H9 (cell line): Measurements from ENCODE around the gene TBC1D22A. TPM values are rescaled to one million over a fixed set of nuclear protein-coding genes. Genes with fewer than 3 reads are reported as not detected.

ENCODE experiments used
- DNase-seq: peaks from one replicate; pipeline ENCODE4 v3.0.0-alpha.2; 2017
- H2AFZ ChIP-seq: one replicate; pipeline ENCODE4 v1.6.1; 2013; ENCODE audit warnings: mild to moderate bottlenecking, low read length, control low read depth, moderate library complexity
- H2AK5ac ChIP-seq: 2 replicates; pipeline ENCODE4 v1.6.1; 2013; ENCODE audit warnings: low read length, control low read depth, mixed read lengths; ENCODE audit not compliant: insufficient read length
- H2BK120ac ChIP-seq: one replicate; pipeline ENCODE4 v1.6.1; 2013; ENCODE audit warnings: low read depth, mild to moderate bottlenecking, low read length, control low read depth, inconsistent platforms; ENCODE audit not compliant: poor library complexity, severe bottlenecking
- H2BK12ac ChIP-seq: 2 replicates; pipeline ENCODE4 v1.6.1; 2013; ENCODE audit warnings: low read length, control low read depth, mixed read lengths, low read depth; ENCODE audit not compliant: insufficient read length
- H2BK15ac ChIP-seq: 2 replicates; pipeline ENCODE4 v1.6.1; 2013; ENCODE audit warnings: low read depth, low read length, control low read depth
- H2BK20ac ChIP-seq: one replicate; pipeline ENCODE4 v1.6.1; 2013; ENCODE audit warnings: low read depth, mild to moderate bottlenecking, low read length, control low read depth, inconsistent platforms; ENCODE audit not compliant: poor library complexity, severe bottlenecking
- H2BK5ac ChIP-seq: 2 replicates; pipeline ENCODE4 v1.6.1; 2013; ENCODE audit warnings: low read length, control low read depth, mixed read lengths; ENCODE audit not compliant: insufficient read length
- H3K14ac ChIP-seq: 2 replicates; pipeline ENCODE4 v1.6.1; 2013; ENCODE audit warnings: low read length, control low read depth; ENCODE audit not compliant: insufficient read depth
- H3K18ac ChIP-seq: 2 replicates; pipeline ENCODE4 v1.6.1; 2013; ENCODE audit warnings: low read depth, mild to moderate bottlenecking, mixed read lengths, low read length, control low read depth; ENCODE audit not compliant: insufficient read length
- H3K23ac ChIP-seq: 2 replicates; pipeline ENCODE4 v1.6.1; 2013; ENCODE audit warnings: low read length, control low read depth, mixed read lengths, low read depth; ENCODE audit not compliant: insufficient read length
- H3K23me2 ChIP-seq: 2 replicates; pipeline ENCODE4 v1.6.1; 2013; ENCODE audit warnings: low read depth, mild to moderate bottlenecking, mixed read lengths, low read length, control low read depth; ENCODE audit not compliant: insufficient read length, poor library complexity, severe bottlenecking
- H3K27ac ChIP-seq: 2 replicates; pipeline ENCODE4 v1.5.1; 2013; ENCODE audit warnings: low read length, control low read depth, mixed read lengths, low read depth; ENCODE audit not compliant: insufficient read length
- H3K27me3 ChIP-seq: 2 replicates; pipeline ENCODE4 v1.6.1; 2013; ENCODE audit warnings: low read length, control low read depth, inconsistent platforms; ENCODE audit not compliant: insufficient read depth
- H3K4ac ChIP-seq: 2 replicates; pipeline ENCODE4 v1.6.1; 2013; ENCODE audit warnings: low read depth, mild to moderate bottlenecking, control low read depth, inconsistent platforms, low read length, moderate library complexity
- H3K4me1 ChIP-seq: 2 replicates; pipeline ENCODE4 v1.6.1; 2013; ENCODE audit warnings: low read length, control low read depth, inconsistent platforms; ENCODE audit not compliant: insufficient read depth
- H3K4me2 ChIP-seq: 2 replicates; pipeline ENCODE4 v1.6.1; 2013; ENCODE audit warnings: low read length, control low read depth, mixed read lengths; ENCODE audit not compliant: insufficient read length, insufficient read depth
- H3K56ac ChIP-seq: 2 replicates; pipeline ENCODE4 v1.6.1; 2013; ENCODE audit warnings: low read depth, mild to moderate bottlenecking, mixed read lengths, low read length, control low read depth; ENCODE audit not compliant: insufficient read length
- H3K79me1 ChIP-seq: 2 replicates; pipeline ENCODE4 v1.6.1; 2013; ENCODE audit warnings: low read depth, mild to moderate bottlenecking, moderate library complexity, low read length, control low read depth, inconsistent platforms; ENCODE audit not compliant: insufficient read depth, poor library complexity, severe bottlenecking
- H3K79me2 ChIP-seq: 2 replicates; pipeline ENCODE4 v1.6.1; 2013; ENCODE audit warnings: low read length, control low read depth, inconsistent platforms; ENCODE audit not compliant: insufficient read depth
- H3K9ac ChIP-seq: 2 replicates; pipeline ENCODE4 v1.6.1; 2013; ENCODE audit warnings: low read length, control low read depth, mixed read lengths; ENCODE audit not compliant: insufficient read length; ENCODE audit errors: extremely low read depth
- H3K9me3 ChIP-seq: one replicate; pipeline ENCODE4 v1.6.1; 2013; ENCODE audit warnings: low read depth, low read length, inconsistent platforms; ENCODE audit not compliant: control insufficient read depth
- H3T11ph ChIP-seq: one replicate; pipeline ENCODE4 v1.6.1; 2013; ENCODE audit warnings: mild to moderate bottlenecking, low read length, control low read depth, inconsistent platforms
- H4K20me1 ChIP-seq: one replicate; pipeline ENCODE4 v1.6.1; 2013; ENCODE audit not compliant: control insufficient read depth, insufficient read length, insufficient read depth
- H4K5ac ChIP-seq: 2 replicates; pipeline ENCODE4 v1.6.1; 2013; ENCODE audit warnings: low read depth, mild to moderate bottlenecking, mixed read lengths, low read length, control low read depth; ENCODE audit not compliant: insufficient read length
- H4K8ac ChIP-seq: replicated peaks from 2 replicates; pipeline ENCODE4 v1.6.1; 2013; ENCODE audit warnings: low read length, control low read depth, mixed read lengths, low read depth; ENCODE audit not compliant: insufficient read length
- H4K91ac ChIP-seq: 2 replicates; pipeline ENCODE4 v1.6.1; 2013; ENCODE audit warnings: low read depth, mild to moderate bottlenecking, moderate library complexity, mixed read lengths, low read length, control low read depth; ENCODE audit not compliant: insufficient read length
- H3K27ac Mint-ChIP-seq, 3 experiments: 2 replicates in 2 of 3; 3 replicates in 1 of 3; pipeline ENCODE4 v1.8.0; 2020 to 2021; ENCODE audit warnings: mixed read lengths in 3 of 3, mild to moderate bottlenecking in 1 of 3, moderate library complexity in 1 of 3
- H3K27me3 Mint-ChIP-seq: 2 replicates; pipeline ENCODE4 v1.8.0; 2021; ENCODE audit warnings: low read depth, mild to moderate bottlenecking, moderate library complexity, mixed read lengths
- H3K36me3 Mint-ChIP-seq, 3 experiments: 2 replicates in 2 of 3; 3 replicates in 1 of 3; pipeline ENCODE4 v1.8.0; 2020 to 2021; ENCODE audit warnings: low read depth in 3 of 3, mixed read lengths in 3 of 3; ENCODE audit not compliant: insufficient read depth in 1 of 3
- H3K4me1 Mint-ChIP-seq, 2 experiments: 2 replicates each; pipeline ENCODE4 v1.8.0; 2020; ENCODE audit warnings: mixed read lengths in 2 of 2
- H3K4me3 Mint-ChIP-seq, 2 experiments: 2 replicates in 1 of 2; 3 replicates in 1 of 2; pipeline ENCODE4 v1.8.0; 2020 to 2021; ENCODE audit warnings: mild to moderate bottlenecking in 2 of 2, mixed read lengths in 2 of 2, moderate library complexity in 1 of 2
- H3K9me3 Mint-ChIP-seq, 2 experiments: 2 replicates in 1 of 2; 3 replicates in 1 of 2; pipeline ENCODE4 v1.8.0; 2020; ENCODE audit warnings: mild to moderate bottlenecking in 2 of 2, mixed read lengths in 2 of 2, moderate library complexity in 1 of 2
- WGBS: extraction: QIAGEN DNeasy Blood & Tissue Kit; methylation state at CpG from one replicate; pipeline ENCODE4 v1.1.7; 2013; ENCODE audit warnings: missing lambda C conversion rate, low lambda C conversion rate, mixed read lengths; ENCODE audit not compliant: insufficient read length; ENCODE audit errors: extremely low coverage; 5-methylcytosine and 5-hydroxymethylcytosine counted together
- total RNA-seq: library from RNA; stranded (reverse); gene quantifications from 2 replicates; pipeline ENCODE4 v1.2.1, GENCODE V29; 2021
- TF ChIP-seq, protein P1 (sequence below): fragments of 200-600 bp; sonication (generic); conservative IDR thresholded peaks from 3 replicates; pipeline ENCODE4 v1.8.0; 2021; ENCODE audit warnings: antibody characterized with exemption, mild to moderate bottlenecking

TBC1D22A gene
- total RNA-seq, 1 experiment from 2014 or later = 20.8 TPM

DNA sequence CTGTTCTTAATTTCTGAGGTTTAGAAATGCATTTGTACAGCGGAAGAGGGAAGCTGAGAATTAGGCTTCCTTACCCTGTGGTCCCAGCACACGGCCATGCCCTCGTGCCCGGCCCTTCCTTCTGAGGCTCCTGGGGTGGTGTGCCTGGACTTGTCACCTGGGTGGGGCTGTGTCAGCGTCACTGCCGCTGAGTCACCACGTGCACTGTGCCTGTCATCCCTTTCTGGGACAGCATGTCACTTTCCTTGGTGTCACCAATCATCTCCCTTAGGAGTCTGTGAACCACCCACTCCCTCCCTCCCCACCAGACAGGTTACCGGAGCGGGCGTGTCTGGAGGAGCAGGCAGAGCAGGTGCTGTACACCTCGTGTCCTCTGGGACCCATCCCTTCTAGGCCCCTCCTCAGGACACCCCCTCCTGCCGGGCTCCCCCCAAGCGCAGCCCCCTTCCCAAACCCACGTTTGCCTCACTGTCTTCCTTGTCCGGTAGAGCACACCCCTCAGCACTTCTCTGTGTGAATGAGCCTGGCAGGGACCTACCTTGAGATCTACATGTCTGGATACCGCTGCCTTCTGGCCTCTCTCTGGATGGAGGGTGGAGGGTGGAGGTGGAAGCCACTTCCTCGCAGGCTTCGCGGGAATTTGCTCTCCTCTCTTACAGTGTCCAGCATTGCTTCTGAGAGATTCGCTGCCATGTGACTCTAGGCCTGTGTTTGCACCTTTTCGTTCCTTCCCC is 367.6 kb downstream of the TBC1D22A start:
- Histone ChIP-seq H2AFZ (no peak overlapping the region), H3K23me2 (no peaks in the 10 kb centered on the region), H3K27ac (no peak overlapping the region), H3K79me1 (no peaks in the 10 kb centered on the region), H3K9me3 (no peaks in the 10 kb centered on the region), H3K27me3 (no peaks in the 10 kb centered on the region), H2AK5ac (no peak overlapping the region), H2BK12ac (no peak overlapping the region), H4K8ac (no peak overlapping the region), H2BK20ac (no peak overlapping the region), H3K23ac (no peak overlapping the region), H3T11ph (no peak overlapping the region), H4K91ac (no peak overlapping the region), H2BK120ac (no peak overlapping the region), H4K5ac (no peak overlapping the region), H3K4ac (no peak overlapping the region), H3K56ac (no peak overlapping the region), H3K79me2 (no peaks in the 10 kb centered on the region), H3K4me1 (no peaks in the 10 kb centered on the region), H3K9ac (no peak overlapping the region), H3K14ac (no peak overlapping the region), H2BK15ac (no peak overlapping the region), H2BK5ac (no peak overlapping the region), H3K18ac (no peak overlapping the region), H3K4me2 (no peak overlapping the region), H4K20me1 (no peaks in the 10 kb centered on the region)
- peak overlapping the region in 2 of 3 experiments; percentile 52 to 64; a peak in 1 of 7 replicates for H3K27ac Mint-ChIP-seq
- no CpG with 5 or more reads among the region's 21 CpGs for WGBS
- TF ChIP-seq, protein P1, sequence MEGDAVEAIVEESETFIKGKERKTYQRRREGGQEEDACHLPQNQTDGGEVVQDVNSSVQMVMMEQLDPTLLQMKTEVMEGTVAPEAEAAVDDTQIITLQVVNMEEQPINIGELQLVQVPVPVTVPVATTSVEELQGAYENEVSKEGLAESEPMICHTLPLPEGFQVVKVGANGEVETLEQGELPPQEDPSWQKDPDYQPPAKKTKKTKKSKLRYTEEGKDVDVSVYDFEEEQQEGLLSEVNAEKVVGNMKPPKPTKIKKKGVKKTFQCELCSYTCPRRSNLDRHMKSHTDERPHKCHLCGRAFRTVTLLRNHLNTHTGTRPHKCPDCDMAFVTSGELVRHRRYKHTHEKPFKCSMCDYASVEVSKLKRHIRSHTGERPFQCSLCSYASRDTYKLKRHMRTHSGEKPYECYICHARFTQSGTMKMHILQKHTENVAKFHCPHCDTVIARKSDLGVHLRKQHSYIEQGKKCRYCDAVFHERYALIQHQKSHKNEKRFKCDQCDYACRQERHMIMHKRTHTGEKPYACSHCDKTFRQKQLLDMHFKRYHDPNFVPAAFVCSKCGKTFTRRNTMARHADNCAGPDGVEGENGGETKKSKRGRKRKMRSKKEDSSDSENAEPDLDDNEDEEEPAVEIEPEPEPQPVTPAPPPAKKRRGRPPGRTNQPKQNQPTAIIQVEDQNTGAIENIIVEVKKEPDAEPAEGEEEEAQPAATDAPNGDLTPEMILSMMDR = no peak
- H3K4me3 Mint-ChIP-seq = no peak overlapping the region
- peaks cover 0 to 7% (median 2%) of the 10 kb centered on the region in 3 experiments; a peak in 4 of 7 replicates for H3K36me3 Mint-ChIP-seq
- H3K4me1 Mint-ChIP-seq = peaks cover 9 to 19% of the 10 kb centered on the region in 2 experiments
- H3K9me3 Mint-ChIP-seq = peaks cover 0 to 2% of the 10 kb centered on the region in 2 experiments; a peak in 1 of 5 replicates
- H3K27me3 Mint-ChIP-seq = peaks cover 4% of the 10 kb centered on the region; the same call in 1 of the 2 replicates
- DNase-seq = no peak
